Activated CD4-positive, alpha-beta T cell treated with anti-CD3 and anti-CD28 coated beads for 1 hour (primary cell): ENCODE results near the gene ANP32B.
"Not testable (repeated sequence)": the region's sequence is repeated elsewhere in the genome, so short reads cannot be mapped to it uniquely, and the experiment has no call there.

Source experiments
- DNase-seq: peaks from one replicate; pipeline ENCODE4 v3.0.0-alpha.2; 2020

The ANP32B gene

GRCh38 chr9:97996676-97997075 is 13.5 kb downstream of the ANP32B start:
- not testable (repeated sequence) for DNase-seq

DNA sequence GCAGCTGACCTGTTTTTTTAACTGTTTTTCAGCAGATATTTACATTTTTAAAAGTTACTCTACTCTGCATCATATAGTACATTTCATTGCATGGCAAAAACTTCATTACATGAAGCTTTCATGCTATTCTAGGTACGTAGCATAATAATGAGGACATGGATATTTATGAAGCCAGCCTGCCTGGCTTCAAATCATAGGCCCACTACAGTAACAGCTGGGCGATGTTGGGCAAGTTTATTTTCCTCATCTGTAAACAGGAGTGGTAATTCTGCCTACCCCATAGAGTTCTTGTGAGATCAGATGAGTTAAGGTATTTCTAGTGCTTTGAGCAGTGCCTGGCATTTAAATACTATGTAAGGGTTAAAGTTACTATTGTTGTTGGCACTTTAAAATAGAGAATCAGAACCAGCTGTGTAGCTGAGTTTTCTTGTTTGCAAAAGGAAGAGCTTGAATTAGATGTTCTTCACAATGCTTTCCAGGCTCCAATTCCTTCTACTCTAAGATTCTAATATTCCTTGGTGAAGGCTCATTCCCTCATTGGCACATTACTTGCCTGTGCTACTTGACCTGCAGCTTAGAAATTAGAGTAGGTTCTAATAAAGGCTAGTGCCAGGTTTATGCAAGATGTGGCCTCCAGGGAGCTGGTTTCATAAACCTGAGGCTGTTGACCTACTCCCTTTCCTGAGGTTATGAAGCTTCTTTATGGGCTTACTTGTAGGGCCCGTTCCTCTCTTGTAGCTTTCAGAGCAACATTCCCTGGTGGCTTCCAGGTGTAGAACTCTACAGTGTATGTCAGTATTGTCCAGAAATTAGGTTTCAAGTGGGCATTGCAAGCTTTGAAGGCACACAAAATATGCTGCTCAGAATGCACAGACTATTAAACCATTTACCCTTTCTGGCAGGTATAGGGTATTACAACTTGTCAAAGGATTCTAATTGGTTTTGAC is 14.5 kb downstream of the ANP32B start:
- no peak for DNase-seq

- no peak for DNase-seq
These were observed 19.7 kb downstream of the ANP32B start for GRCh38 chr9:98002808-98003207.

DNA sequence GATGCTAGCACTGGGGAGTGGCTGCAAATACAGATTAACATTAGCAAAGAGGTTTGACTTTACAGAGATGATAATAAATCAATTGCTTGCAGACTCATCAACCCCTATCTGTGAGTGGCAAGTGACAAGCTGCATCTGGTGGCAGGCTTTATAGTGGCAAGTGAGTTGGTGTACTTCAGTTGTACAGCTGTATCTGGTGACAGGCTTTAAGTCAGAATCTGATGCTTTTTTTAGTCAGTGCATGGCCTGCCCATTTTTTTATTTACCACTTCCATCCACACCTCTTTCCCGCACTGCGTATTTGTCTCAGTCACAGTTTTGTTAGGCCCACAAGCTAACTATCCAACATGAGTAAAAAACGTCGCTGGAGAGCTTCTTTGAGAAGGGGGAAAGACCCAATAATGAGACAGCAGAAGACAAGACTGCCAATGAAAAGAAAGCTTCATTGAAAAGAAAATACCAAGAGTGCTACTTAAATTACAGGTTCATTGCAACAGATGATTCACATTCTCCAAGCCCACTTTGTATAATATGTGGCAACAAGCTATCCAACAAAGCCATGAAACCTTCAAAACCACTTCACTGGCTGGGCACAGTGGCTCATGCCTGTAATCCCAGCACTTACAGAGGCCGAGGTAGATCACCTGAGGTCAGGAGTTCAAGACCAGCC is 23.1 kb downstream of the ANP32B start:
- no peak for DNase-seq

- no peak for DNase-seq
These were observed 24.2 kb downstream of the ANP32B start for GRCh38 chr9:98007251-98007928.

- no peak for DNase-seq
These were observed 25.6 kb downstream of the ANP32B start for GRCh38 chr9:98008764-98009163.

DNA sequence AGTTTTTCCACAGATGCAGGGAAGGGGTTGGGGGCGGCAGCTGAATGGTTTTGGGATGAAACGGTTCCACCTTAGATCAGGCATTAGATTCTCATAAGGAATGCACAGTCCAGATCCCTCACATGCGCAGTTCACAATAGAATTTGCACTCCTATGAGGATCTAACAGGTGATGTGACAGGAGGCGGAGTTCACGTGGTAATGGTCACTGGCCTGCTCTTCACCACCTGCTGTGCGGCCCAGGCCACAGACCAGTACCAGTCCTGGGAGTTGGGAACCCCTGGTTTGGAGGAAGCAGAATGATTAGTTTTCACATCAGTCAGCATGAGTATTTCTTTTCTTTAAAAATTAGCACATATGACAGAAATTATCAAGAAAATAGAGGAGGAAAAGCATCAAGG is 26.3 kb downstream of the ANP32B start:
- DNase-seq: no peak

DNA sequence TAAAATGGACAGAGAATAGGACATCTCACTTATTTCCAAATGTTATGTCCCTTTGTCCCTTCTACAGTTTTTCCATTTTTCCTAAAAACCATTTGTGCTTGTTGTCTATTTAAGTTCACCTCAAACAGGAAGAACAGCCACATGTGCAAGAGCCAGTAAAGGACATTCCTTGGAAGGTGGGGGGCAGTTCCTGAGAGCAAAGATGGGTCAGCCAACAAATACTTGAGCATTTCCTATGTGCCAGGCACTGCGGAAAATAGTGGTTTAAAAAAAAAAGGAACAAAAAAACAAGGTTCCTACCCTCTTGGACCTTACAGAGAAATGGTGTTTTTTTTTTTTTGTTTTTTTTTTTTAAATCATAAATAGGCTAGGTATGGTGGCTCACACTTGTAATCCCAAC is 26.8 kb downstream of the ANP32B start:
- no peak for DNase-seq

- no peak for DNase-seq
These were observed 27.3 kb downstream of the ANP32B start for GRCh38 chr9:98010445-98010844.

- no peak for DNase-seq
These were observed 28.0 kb downstream of the ANP32B start for GRCh38 chr9:98011122-98011521.

- DNase-seq: no peak
These were observed 33.1 kb downstream of the ANP32B start for GRCh38 chr9:98016137-98016680.

GRCh38 chr9:98017306-98017705 is 34.2 kb downstream of the ANP32B start:
- DNase-seq: no peak

GRCh38 chr9:98018347-98018746 is 35.2 kb downstream of the ANP32B start:
- no peak for DNase-seq

DNA sequence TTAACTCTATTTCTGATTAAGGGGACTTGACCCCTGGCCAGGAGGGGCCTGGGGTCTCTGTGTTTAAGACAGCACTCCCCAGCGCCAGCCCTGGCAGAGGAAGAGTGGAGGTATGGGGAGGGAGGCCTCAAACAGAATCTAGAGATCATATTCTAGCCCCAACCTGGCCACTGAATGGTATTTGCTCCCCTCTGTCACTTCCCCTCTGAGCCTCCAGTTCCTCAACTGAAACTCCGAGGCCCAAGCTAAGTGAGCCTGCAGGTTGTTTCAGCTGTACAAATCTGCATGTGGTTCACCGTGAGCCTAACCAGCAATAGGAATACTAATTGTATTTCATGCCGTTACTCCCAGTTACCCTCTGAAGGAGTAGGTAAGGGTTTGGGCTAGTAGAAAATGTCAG is 36.0 kb downstream of the ANP32B start:
- DNase-seq: no peak

DNA sequence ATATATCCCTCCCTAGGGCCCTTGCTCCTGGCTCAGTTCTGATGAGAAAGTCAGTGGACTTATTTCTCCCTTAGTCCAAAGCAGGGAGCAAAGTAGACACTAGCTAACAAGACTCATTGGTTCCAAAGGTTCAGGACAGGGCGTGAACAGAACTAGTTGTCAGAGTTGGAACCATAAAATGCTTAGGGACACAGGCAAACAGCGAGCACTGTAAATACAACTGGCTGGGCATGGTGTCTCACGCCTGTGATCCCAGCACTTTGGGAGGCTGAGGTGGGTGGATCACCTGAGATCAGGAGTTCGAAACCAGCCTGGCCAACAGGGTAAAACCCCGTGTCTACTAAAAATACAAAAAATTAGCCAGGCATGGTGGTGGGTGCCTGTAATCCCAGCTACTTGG is 36.7 kb downstream of the ANP32B start:
- not testable (repeated sequence) for DNase-seq

GRCh38 chr9:98020476-98021145 is 37.5 kb downstream of the ANP32B start:
- no peak for DNase-seq

DNA sequence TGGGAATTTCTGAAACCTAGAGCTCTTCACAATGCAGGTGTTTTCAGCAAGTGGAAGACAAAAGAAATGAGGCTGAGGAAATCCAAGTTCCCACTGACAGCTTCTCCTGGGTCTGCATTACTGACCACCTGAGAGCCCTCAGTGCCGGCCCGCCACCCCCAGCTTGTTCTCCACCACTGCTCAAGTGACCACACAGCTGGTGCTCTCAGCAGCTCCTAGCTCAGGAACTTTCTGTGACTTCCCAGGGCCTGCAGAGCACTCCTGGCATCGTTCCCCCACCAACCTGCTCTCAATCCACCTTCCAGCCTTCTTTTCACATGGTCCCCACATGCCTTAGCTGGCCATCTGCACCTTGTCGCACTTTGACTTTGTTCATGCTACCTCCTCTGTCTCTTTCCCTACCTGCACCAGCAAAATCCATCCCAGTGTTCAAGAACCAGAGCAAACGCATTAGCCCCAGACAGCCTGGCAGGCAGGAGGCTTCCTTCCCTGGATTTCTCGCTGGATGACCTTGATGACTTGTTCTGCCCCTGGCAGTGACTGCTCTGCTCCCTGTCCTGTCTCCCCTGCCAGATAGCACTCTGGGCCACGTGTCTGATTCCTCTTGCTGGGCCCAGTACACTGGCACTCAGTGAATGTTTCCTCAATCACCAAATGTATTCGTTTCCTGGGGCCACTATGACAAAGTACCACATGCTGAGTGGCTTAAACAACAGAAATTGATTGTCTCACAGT is 38.3 kb downstream of the ANP32B start:
- DNase-seq: no peak

DNA sequence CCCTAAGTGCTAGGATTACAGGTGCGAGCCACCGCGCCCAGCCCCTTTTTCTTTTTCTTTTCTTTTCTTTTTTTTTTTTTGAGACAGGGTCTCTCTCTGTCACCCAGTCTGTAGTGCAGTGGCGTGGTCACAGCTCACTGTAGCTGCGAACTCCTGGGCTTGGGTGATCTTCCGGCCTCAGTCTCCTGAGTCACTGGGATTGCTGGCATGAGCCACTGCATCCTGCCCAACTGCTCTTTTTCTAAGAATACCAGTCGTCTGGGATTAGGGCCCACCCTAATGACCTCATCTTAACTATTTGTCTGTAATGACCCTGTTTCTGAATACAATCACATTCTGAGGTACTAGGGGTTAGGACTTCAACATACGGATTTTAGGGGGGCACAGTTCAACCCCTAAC is 39.3 kb downstream of the ANP32B start:
- DNase-seq: no peak

GRCh38 chr9:98024702-98025101 is 41.6 kb downstream of the ANP32B start:
- no peak for DNase-seq

GRCh38 chr9:98031169-98031568 is 48.0 kb downstream of the ANP32B start:
- no peak for DNase-seq

DNA sequence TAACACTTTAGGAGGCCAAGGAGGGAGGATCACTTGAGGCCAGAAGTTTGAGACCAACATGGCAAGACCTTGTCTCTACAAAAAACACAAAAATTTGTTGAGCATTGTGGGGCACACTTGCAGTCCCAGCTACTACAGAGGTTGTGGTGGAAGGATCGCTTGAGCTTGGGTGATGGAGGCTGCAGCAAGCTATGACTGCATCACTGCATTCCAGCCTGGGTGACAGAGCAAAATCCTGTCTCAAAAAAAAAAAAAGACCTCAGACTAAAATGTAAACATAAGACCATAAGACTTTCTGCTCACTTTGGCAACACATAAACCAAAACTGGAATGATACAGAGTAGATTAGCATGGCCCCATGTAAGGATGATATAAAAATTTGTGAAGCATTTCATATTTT is 48.8 kb downstream of the ANP32B start:
- DNase-seq: no peak
